C4-2B (cell line): ENCODE results near the gene DCHS1.

Experiments
- CTCF ChIP-seq: fragments of 450-650 bp; conservative IDR thresholded peaks from 2 replicates; pipeline ENCODE4 v1.5.1; 2017; ENCODE audit warnings: mild to moderate bottlenecking
- ZFX ChIP-seq: fragments of 450-650 bp; IDR thresholded peaks from 2 replicates; pipeline ENCODE4 v1.6.1; 2017

- no peak for TF ChIP-seq CTCF
- no peak for TF ChIP-seq ZFX
Measured at GRCh38 chr11:6604081-6604626, 51.5 kb downstream of the DCHS1 start.
